Right renal pelvis (tissue), 4 donors: ENCODE results near the gene APH1A. TPM values are rescaled to one million over a fixed set of nuclear protein-coding genes. Genes with fewer than 3 reads are reported as not detected.
A peak's percentile ranks its signal among the peaks of the same experiment; 100 is the strongest.
"Not testable (repeated sequence)": the region's sequence is repeated elsewhere in the genome, so short reads cannot be mapped to it uniquely, and the experiment has no call there.

Experiments used
- DNase-seq, 4 donors: peaks; one replicate each; pipeline ENCODE4 v3.0.0-alpha.2; 2013; ENCODE audit warnings: low read depth in 4 of 4, low spot score in 3 of 4, missing footprints in 1 of 4
- polyA plus RNA-seq, 4 donors: library from polyadenylated mRNA; unstranded; fragments of 120-200 nt; gene quantifications; one replicate each; pipeline ENCODE4 v1.2.1, GENCODE V29; 2013; ENCODE audit not compliant: insufficient read length in 4 of 4

Gene APH1A
- polyA plus RNA-seq, 4 donors: 184 to 211 (median 197) TPM

DNA sequence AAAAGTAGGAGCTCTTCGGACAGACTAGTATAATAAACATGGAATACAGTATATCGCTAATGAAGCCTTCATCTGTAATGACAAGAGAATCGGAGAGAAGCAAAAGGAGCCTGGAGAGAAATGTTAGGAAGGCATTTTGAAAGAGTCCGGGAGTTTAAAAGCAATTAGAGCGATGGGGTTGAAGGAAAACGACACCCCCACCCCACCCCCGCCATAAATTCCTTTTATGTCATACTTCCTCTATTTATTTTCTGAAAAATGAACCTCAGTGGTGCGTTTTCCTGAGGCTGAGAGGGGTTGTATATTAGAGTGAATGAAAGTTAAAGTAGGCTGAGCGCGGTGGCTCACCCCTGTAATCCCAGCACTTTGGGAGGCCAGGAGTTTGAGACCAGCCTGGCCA lies 635 bp upstream of the APH1A start:
- DNase-seq: no peak

DNA sequence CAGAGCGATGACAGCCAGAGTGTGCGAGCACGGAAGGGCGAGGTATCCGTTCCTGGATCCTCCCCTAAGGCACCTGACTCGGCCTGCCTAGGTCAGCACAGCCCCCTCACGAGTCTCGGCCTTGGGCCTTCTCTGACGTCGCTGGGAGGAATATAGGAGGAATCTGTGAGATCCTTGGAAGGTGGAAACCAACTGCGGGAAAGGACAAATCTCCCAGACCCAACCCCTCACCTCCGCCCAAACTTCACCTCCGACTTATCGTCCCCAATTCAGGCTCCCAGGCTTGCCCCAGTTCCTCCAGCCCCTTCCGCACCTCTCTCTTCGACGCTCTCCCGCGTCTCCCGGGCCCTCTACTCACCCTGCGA lies 494 bp downstream of the APH1A start:
- DNase-seq: no peak

DNA sequence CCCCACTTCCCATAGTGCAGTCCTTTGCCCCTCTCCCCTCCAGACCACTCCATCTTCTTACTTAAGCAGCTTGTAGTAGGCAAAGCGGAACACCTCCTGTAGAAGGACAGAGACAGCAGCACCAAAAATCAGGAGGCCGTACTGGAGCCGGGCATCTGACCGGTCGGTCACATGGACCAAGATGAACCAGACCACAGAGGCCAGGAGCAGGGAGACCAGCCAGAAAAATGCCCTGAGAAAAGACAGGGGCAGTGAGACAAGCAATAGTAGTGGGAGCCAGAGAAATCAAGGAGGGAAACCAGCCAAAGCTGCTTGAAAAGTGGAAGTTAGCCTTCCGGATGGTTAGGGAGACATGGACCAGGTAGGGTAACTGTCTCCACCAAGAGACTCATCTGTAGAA lies 920 bp downstream of the APH1A start:
- no peak for DNase-seq

DNA sequence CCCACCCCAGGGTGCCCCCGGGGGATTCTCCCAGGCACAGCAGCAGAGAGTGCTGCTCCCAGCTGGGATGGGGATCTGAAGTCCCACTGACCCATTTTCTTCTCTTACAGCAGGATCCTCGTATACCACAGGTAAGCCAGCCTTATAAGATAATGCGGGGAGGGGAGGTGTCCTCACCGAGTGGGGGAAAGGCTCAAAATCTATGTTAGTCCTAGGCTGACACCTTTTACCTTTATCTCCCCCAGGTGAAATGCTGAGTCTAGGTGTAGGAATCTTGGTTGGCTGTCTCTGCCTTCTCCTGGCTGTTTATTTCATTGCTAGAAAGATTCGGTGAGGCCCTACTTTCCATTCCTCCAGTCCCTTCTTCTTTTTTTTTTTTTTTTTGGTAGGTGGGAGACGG lies 5.3 kb downstream of the APH1A start:
- DNase-seq: no peak

DNA sequence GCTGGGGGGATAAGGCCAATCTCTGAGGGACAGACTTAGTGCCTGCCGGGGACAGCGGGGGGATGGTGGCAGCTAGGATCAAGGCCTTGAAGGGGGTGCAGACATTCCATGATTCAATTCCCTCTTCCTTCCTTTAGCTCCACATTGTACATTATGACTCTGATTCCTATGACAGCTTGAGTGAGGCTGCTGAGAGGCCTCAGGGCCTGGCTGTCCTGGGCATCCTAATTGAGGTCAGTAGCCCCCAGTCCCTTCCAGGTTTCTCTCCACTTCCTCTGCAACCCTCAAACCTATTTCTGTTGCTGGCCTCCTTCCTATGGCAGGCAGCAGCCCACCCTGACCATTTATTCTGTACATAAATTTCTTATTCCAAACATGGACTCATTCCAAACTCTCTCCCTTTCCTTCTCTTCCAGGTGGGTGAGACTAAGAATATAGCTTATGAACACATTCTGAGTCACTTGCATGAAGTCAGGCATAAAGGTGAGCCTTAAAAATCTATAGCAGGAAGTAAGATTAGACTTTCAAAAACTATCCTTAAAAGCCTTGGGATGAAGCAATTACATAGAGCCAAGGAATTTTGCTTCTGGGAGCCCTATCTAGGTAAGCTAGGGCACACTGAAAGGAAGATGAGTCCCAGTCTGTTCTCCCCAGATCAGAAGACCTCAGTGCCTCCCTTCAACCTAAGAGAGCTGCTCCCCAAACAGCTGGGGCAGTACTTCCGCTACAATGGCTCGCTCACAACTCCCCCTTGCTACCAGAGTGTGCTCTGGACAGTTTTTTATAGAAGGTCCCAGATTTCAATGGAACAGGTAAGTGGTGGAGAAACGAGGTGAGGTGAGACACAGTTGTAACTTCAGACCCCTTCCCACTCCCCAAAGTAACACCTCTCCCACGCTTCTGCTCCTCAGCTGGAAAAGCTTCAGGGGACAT lies 6.2 kb downstream of the APH1A start:
- no peak for DNase-seq

DNA sequence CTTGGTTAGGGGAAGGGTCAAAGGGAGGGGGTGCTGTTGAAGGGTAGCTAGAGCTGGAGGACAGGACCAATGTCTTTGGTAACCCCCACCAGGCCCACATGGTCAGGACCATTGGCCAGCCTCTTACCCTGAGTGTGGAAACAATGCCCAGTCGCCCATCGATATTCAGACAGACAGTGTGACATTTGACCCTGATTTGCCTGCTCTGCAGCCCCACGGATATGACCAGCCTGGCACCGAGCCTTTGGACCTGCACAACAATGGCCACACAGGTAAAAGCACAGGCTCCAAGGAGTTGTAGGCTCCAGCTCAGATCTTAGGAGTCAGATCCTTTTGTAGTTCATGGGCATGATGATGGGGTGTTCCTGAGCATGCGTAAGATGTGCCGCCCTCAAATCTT lies 7.4 kb downstream of the APH1A start:
- DNase-seq: no peak

DNA sequence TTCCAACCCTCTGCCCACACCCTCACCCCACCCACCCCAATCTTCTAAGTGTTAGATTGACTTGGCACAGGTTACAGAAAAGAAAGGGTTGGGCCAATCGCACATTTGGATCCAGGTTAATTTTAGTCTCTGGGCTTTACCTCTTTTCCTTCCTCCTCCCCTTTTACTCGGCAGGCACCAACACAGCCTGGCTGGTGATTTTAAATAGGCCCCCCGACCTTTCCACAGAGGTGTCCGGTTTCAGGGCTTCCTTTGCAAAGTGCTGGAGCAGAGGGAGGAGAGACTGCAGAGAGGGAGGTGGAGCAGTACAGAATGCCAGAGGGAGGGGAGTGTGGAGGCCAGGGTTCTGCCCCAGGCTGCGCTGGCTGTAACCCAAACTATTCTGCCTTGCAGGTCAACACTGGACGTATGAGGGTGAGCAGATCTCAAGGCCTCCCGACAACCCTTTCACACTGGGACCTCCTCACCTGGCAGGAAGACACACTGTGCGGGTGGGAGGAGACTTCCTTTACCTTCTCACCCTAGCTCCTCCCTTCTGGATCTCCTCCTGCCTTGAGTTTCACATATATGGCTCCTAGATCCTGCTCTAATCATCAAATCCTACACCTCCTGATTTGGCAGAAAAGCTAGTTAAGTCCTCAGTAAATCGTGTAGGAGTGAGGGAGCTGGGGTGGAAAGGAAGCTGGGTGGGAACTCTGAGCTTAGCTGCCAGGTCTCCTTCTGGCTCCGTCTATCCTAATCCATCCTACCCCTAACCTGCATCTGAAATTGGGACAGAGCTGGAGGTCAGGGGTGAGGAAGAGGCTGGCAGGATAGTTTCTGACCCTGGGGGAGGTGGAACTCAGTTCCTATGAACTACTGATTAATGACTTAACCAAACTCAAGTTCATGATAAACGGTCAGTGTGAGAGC lies 8.8 kb downstream of the APH1A start:
- DNase-seq: peak in 1 of 4 donors; percentile 55

DNA sequence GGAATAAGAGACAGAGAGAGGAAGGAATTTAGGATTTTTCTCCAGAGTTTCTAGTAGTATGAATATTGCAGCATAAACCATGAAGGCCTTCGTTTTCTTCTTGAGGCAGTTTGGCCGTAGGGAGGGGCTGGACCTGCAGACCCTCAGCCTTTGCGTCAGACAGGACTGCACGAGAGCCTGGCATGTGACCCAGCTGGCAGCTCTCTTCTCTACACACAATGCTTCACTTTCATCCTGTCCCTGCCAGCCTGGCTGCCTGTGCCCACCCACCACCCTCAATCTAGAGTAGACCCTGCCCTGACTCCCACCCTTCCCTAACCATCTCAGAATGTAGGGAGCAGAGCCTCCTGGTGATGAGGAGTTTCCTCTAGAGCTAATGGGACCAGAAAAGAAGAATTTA lies 9.6 kb downstream of the APH1A start:
- DNase-seq: no peak

DNA sequence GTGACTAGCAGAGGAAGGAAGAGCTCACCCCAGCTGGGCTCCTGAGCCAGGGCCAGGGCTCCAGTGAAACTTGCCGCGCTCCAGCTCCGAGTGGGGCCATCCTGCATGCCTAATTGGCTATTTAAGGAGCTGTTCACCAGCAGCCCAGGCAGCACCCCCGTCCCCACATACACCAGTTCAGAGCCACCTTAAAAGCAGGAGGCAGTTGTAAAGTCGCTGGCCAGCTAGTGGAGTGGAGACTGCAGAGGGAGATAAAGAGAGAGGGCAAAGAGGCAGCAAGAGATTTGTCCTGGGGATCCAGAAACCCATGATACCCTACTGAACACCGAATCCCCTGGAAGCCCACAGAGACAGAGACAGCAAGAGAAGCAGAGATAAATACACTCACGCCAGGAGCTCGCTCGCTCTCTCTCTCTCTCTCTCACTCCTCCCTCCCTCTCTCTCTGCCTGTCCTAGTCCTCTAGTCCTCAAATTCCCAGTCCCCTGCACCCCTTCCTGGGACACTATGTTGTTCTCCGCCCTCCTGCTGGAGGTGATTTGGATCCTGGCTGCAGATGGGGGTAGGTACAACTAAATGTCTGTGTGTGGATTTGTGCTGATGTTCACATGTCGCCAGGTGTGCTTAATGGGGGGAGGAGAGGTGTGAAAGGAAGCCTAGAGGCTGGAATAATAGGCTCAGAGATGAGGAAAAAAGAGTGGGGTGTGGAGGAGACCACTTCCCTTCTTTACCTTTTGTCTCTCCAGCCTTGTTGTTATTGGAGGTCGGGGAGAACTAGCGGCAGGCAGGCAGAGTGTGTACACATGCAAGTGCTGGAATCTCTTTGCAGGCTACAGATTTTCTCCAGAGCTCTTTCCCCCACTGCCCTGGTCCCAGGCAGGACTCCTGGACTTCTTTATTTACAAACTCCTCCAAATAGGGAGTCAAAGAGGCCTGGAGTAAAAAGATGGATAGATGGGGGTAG lies 10.9 kb downstream of the APH1A start, which contains the start of gene CA14:
TSS of gene CA14 (plus strand) at position 151 of the 962 bp plus-strand sequence. CDS start at position 506, 355 bp downstream.
- no peak for DNase-seq

DNA sequence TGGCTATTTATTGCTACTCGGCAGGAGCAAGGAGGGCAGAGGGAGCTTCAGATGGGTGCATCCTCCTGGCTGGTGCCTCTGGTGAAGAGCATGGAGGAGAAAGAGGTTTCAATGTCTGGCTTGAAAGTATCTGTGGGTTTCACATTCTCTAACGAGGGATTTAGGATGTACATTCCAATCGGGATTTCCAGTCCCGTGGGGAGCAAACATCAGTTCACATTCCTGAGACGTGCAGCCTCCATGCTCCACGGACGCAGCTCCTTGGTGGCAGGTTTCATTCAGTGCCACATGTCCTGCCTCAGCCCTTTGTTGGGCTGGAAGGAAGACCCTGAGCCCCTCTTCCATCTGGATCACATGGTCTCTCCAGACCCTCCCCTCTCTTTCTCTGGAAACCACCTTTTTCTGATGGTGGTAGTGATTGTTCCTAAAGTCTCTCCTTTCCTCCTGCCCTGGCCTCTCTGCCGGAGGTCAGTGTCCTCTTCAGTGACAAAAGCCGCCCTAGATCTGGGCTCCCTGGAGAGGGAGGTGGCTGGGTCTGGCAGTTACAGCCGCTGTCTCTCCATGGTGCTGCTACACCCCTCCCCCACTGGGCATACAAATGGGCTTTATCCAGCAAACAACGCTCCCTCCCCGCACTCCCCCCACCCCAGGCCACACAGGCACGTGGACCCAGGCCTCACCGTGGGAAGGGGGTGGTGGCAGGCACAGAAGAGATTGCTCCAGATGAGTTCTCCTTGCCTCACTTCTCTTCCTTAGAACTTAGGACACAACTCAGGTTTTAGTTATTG lies 12.1 kb downstream of the APH1A start:
- no peak for DNase-seq

DNA sequence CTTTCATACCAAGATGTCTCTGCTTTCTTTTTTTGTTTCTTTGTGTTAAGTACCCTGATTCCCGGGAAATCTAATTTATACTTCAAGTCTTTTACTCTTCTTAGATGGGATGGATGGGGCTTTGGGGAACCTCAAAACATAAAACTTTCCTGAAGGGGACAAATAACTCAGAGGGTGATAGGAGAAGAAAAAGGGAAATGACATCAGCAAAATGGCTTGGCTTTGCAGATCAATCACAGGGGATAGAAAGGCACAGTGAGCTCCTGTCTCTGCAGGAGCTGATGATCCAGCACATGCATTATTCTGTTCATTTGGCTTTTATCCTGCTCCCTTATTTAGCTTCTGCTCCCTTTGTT lies 12.6 kb downstream of the APH1A start:
- DNase-seq: no peak

DNA sequence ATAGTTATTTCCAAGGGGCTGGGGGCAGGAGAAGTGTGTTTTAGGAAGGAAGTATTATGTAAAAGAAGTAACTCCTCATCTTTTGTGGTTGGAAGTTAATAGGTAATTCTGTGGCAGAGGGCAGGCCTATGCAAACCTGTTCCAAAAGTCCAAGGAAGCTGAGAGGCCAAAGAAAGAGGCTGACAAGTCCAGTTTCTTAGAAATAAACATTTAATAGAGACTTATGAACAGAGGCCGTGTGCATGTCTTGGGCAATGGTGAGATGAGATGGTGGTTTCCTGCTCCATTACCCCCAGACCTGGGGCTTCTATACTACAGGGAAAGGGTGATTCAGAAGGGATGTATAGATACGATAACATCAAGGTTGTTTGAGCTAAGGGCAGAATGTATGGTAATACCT lies 18.9 kb downstream of the APH1A start:
- no peak for DNase-seq

DNA sequence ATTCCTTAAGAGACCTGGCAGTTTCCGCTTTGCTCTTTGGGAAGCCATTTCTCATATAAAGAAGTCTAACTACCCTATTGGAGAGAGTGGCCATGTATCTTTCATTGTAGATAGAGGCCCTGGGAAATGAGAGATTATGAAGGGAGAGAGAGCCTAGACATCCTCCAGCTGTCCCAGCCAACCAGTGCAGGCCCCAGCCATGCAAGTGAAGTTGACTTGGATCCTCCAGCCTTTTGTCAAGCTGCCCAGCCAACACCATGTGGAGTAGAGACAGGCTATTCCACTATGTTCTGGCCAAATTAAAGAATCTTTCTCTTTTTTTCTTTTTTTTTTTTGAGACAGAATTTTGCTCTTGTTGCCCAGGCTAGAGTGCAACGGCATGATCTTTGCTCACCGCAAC lies 25.8 kb downstream of the APH1A start:
- DNase-seq: no peak

DNA sequence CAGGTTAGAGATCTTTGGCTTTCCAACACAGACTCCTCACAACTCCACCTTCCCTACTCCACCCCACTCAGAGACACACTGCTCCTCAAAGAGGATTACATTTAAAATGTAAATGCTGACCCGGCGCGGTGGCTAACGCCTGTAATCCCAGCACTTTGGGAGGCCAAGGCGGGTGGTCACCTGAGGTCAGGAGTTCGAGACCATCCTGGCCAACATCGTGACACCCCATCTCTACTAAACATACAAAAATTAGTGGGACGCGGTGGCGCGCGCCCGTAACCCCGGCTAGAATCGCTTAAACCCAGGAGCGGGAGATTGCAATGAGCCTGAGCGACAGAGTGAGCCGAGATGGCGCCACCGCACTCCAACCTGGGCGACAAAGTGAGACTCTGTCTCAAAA lies 31.1 kb downstream of the APH1A start:
- no peak for DNase-seq

DNA sequence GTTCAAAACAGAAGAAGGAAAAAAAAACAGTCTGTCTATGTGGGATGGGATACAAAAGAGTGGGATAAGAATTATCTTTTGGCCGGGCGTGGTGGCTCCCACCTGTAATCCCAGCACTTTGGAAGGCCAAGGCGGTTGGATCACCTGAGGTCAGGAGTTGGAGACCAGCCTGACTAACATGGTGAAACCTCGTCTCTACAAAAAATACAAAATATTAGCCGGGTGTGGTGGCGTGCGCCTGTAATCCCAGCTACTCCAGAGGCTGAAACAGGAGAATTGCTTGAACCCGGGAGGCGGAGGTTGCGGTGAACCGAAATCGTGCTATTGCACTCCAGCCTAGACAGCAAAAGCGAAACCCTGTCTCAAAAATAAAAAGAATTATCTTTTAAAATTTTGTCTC lies 31.6 kb downstream of the APH1A start:
- DNase-seq: not testable (repeated sequence)

DNA sequence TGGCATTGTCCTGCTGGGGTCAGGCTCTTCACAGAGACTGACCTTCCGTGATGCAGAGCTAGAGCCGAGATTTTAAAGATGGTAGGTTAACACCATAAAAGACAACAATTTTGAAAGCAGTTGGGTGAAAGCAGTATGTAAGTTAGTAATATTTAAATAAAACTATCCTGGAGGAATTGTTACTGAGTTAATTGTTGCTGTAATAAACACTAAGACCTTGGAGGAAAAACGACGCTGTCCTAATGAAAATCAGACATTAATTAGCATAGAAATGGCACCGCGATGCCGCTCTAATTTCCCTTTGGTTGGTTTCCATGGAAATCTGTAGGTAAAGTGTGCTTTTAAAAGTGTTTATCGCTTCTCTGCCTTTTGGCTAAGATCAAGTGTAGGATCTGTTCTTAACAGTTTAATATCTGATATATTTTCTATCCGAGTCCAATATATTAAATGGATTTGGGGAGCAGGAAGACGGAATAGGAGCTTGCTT lies 32.2 kb downstream of the APH1A start:
- DNase-seq: no peak

DNA sequence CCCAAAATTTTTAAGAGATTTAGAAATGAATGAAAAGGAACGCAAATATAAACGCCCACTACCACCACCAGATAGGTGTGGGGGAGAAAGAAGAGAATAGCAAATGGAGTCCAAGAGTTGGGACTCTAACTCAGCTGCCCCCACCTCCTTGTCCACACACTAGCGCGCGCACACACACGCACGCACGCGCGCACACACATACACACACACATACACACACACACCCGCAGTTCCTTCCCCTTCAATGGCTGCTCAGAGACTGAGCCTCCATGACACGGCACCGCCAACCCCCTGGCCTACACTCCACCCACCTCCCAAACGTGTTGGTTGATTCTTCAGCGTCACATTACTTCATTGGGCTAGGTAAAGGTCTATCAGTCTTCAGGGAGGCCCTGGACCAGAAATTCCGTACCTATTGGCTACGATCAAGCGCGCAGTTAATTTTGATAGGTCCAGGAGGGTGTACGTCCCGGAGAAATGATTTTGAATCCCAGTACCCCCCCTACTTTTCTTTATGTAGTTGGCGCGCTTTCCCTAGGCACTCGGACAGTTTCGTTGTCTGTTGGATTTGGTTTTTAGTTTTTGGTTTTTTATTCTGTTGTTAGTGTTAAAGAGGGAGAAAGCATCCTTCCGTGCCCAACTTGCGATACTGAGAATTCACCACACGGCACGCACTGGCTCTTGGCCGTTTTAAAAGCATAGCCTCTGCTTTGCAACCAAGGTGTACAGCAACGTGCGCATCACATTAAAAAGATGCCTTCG lies 32.8 kb downstream of the APH1A start, which contains the start of gene ANP32E:
TSS of gene ANP32E (minus strand) at position 261 of the 762 bp plus-strand sequence. CDS start 326 bp downstream, outside the sequence.
- peak; percentile 93 to 98 (median 96) for DNase-seq

DNA sequence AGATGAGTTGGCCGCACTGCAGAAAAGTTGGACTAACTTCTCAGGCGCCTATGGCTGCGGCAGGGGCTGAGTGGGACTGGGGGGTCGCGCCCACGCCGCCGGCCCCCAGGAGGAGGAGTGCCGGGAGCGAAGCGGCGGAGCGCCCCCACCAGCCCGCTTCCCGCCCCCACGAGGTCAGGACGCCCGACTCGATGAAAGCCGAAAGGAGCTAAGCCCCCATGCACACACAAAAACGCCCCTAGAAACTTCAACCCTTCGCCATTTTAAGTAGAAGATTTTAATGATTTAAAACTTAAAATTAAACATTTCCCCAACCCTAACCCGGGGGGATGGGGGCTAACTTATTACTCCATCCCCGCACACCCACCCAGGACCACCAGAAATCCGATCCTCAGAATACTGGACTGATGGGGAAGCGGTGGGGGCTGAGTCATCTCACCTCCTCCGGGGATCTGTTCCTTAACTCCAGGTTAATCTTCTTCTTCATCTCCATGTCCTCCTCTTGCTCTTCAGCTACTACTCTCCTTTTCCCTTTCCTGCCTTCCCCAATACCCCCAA lies 33.4 kb downstream of the APH1A start:
- DNase-seq: no peak
